A375 (cell line): ENCODE measurements around the gene FBLN7. TPM values are rescaled to one million over a fixed set of nuclear protein-coding genes. Genes with fewer than 3 reads are reported as not detected.

Experiments used
- total RNA-seq: library from RNA; depleted of rRNA; stranded (reverse); fragments of >200 nt; shearing (Covaris generic); gene quantifications from 2 replicates; pipeline ENCODE4 v1.2.3, GENCODE V29; 2014; rRNA removed

The FBLN7 gene, protein sequence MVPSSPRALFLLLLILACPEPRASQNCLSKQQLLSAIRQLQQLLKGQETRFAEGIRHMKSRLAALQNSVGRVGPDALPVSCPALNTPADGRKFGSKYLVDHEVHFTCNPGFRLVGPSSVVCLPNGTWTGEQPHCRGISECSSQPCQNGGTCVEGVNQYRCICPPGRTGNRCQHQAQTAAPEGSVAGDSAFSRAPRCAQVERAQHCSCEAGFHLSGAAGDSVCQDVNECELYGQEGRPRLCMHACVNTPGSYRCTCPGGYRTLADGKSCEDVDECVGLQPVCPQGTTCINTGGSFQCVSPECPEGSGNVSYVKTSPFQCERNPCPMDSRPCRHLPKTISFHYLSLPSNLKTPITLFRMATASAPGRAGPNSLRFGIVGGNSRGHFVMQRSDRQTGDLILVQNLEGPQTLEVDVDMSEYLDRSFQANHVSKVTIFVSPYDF
- total RNA-seq = 0.11 and 0.21 TPM in 2 replicates

GRCh38 chr2:112138159-112139032, at the start of gene FBLN7:
Gene FBLN7, plus strand, starts transcription at chr2:112138385. Its CDS starts 271 bp downstream, at chr2:112138656.

Other genes with a start within 250 kb of the FBLN7 start
- 0.13 TPM in 1 of 2 replicates, not detected in the other for gene MERTK, start 239.8 kb upstream of the FBLN7 start, total RNA-seq
- gene TMEM87B, start 83.1 kb upstream of the FBLN7 start, total RNA-seq = 2.8 and 3.6 TPM in 2 replicates
- 19.0 and 26.0 TPM in 2 replicates for gene ZC3H8, start 116.7 kb downstream of the FBLN7 start, total RNA-seq
- gene ZC3H6, start 137.2 kb downstream of the FBLN7 start, total RNA-seq = 1.4 and 1.5 TPM in 2 replicates